Superior temporal gyrus (tissue), 1 donor: Measurements from ENCODE around the gene BEX4.
A peak's percentile ranks its signal among the peaks of the same experiment; 100 is the strongest.

Experiments used
- DNase-seq: peaks from one replicate; pipeline ENCODE4 v3.0.0-alpha.2; 2016; ENCODE audit errors: extremely low spot score

Gene BEX4

GRCh38 chrX:103236296-103236695 lies 21.4 kb downstream of the BEX4 start:
- no peak for DNase-seq

- no peak for DNase-seq
Observed at GRCh38 chrX:103240155-103240554, 25.2 kb downstream of the BEX4 start.

GRCh38 chrX:103248553-103248952 lies 33.6 kb downstream of the BEX4 start:
- peak; percentile 63 for DNase-seq

GRCh38 chrX:103249805-103250204 lies 34.9 kb downstream of the BEX4 start:
- DNase-seq = no peak

- no peak for DNase-seq
Observed at GRCh38 chrX:103250977-103251376, 36.1 kb downstream of the BEX4 start.

- DNase-seq = peak; percentile 7
Observed at GRCh38 chrX:103253608-103254007, 38.7 kb downstream of the BEX4 start.

GRCh38 chrX:103254171-103254824 lies 39.4 kb downstream of the BEX4 start:
- peak; percentile 21 for DNase-seq

- peak; percentile 92 for DNase-seq
Observed at GRCh38 chrX:103254921-103255493, 40.1 kb downstream of the BEX4 start, which contains the start of gene TCEAL8. Gene TCEAL8, minus strand, starts transcription at chrX:103255155. Its CDS starts 1,176 bp downstream, at chrX:103253979.

- DNase-seq = no peak
Observed at GRCh38 chrX:103256651-103257050, 41.7 kb downstream of the BEX4 start.

GRCh38 chrX:103258275-103258674 lies 43.4 kb downstream of the BEX4 start:
- DNase-seq = no peak
